Liver (tissue), 9 donors: ENCODE measurements around the gene GNPTG. TPM values are rescaled to one million over a fixed set of nuclear protein-coding genes. Genes with fewer than 3 reads are reported as not detected.

Experiments
- DNase-seq: peaks from one replicate; pipeline ENCODE4 v3.0.0-alpha.2; 2017; ENCODE audit warnings: low spot score
- H3K27ac ChIP-seq, 2 donors: one replicate each; pipeline ENCODE4 v1.7.0; 2013; ENCODE audit warnings: inconsistent platforms in 2 of 2, low read length in 2 of 2, control low read depth in 1 of 2, low read depth in 1 of 2, mild to moderate bottlenecking in 1 of 2
- H3K27me3 ChIP-seq, 4 donors: one replicate each; pipeline versions ENCODE4 v1.6.1 to v1.7.0; 2013; ENCODE audit warnings: low read length in 3 of 4, inconsistent platforms in 1 of 4, mild to moderate bottlenecking in 1 of 4, moderate library complexity in 1 of 4; ENCODE audit not compliant: control insufficient read depth in 4 of 4, insufficient read depth in 4 of 4
- H3K36me3 ChIP-seq, 4 donors: one replicate each; pipeline versions ENCODE4 v1.6.1 to v1.7.0; 2013; ENCODE audit warnings: low read length in 3 of 4, mild to moderate bottlenecking in 3 of 4, low read depth in 1 of 4, moderate library complexity in 1 of 4; ENCODE audit not compliant: control insufficient read depth in 4 of 4, insufficient read depth in 3 of 4
- H3K4me1 ChIP-seq, 4 donors: one replicate each; pipeline versions ENCODE4 v1.6.1 to v1.7.0; 2013; ENCODE audit warnings: low read length in 3 of 4, mild to moderate bottlenecking in 3 of 4, moderate library complexity in 1 of 4; ENCODE audit not compliant: control insufficient read depth in 4 of 4, insufficient read depth in 4 of 4
- H3K4me3 ChIP-seq, 3 donors: one replicate each; pipeline versions ENCODE4 v1.6.1 to v1.7.0; 2013; ENCODE audit warnings: low read length in 3 of 3, control low read depth in 1 of 3, low read depth in 1 of 3, mild to moderate bottlenecking in 1 of 3
- H3K9ac ChIP-seq, 2 donors: one replicate each; pipeline ENCODE4 v1.7.0; 2013; ENCODE audit warnings: low read length in 2 of 2, mild to moderate bottlenecking in 2 of 2, moderate library complexity in 2 of 2, control low read depth in 1 of 2, low read depth in 1 of 2
- H3K9me3 ChIP-seq, 4 donors: one replicate each; pipeline versions ENCODE4 v1.6.1 to v1.7.0; 2013; ENCODE audit warnings: low read length in 3 of 4; ENCODE audit not compliant: control insufficient read depth in 4 of 4
- EGR1 ChIP-seq, 2 donors: IDR thresholded peaks; 2 replicates each; pipeline ENCODE4 v1.6.1; 2016 to 2018; ENCODE audit warnings: antibody characterized with exemption in 2 of 2, low read depth in 2 of 2
- FOXA1 ChIP-seq: IDR thresholded peaks from 2 replicates; pipeline ENCODE4 v1.6.1; 2016; ENCODE audit warnings: antibody characterized with exemption
- FOXA2 ChIP-seq: IDR thresholded peaks from 2 replicates; pipeline ENCODE4 v1.6.1; 2016; ENCODE audit warnings: antibody characterized with exemption
- GABPA ChIP-seq, 2 donors: IDR thresholded peaks in 1 of 2; conservative IDR thresholded peaks in 1 of 2; 2 replicates each; pipeline ENCODE4 v1.6.1; 2016; ENCODE audit warnings: antibody characterized with exemption in 2 of 2, mild to moderate bottlenecking in 1 of 2, moderate library complexity in 1 of 2
- HNF4A ChIP-seq, 2 donors: conservative IDR thresholded peaks; 2 replicates each; pipeline ENCODE4 v1.6.1; 2016; ENCODE audit warnings: antibody characterized with exemption in 2 of 2, mild to moderate bottlenecking in 2 of 2
- HNF4G ChIP-seq: IDR thresholded peaks from 2 replicates; pipeline ENCODE4 v1.6.1; 2016; ENCODE audit warnings: antibody characterized with exemption
- JUND ChIP-seq, 2 donors: IDR thresholded peaks; 2 replicates each; pipeline ENCODE4 v1.6.1; 2016; ENCODE audit warnings: antibody characterized with exemption in 2 of 2
- NR2F2 ChIP-seq: IDR thresholded peaks from 2 replicates; pipeline ENCODE4 v1.6.1; 2016; ENCODE audit warnings: antibody characterized with exemption
- RAD21 ChIP-seq, 2 donors: IDR thresholded peaks; 2 replicates each; pipeline ENCODE4 v1.6.1; 2016; ENCODE audit warnings: antibody characterized with exemption in 2 of 2, mild to moderate bottlenecking in 2 of 2
- RXRA ChIP-seq, 2 donors: IDR thresholded peaks; 2 replicates each; pipeline ENCODE4 v1.6.1; 2017 to 2018; ENCODE audit warnings: antibody characterized with exemption in 2 of 2, mild to moderate bottlenecking in 1 of 2
- SP1 ChIP-seq: IDR thresholded peaks from 2 replicates; pipeline ENCODE4 v1.6.1; 2018; ENCODE audit warnings: antibody characterized with exemption, mild to moderate bottlenecking
- TAF1 ChIP-seq: conservative IDR thresholded peaks from 2 replicates; pipeline ENCODE4 v1.6.1; 2016; ENCODE audit warnings: antibody characterized with exemption, mild to moderate bottlenecking
- YY1 ChIP-seq: IDR thresholded peaks from 2 replicates; pipeline ENCODE4 v1.6.1; 2016; ENCODE audit warnings: antibody characterized with exemption, mild to moderate bottlenecking
- WGBS: extraction: QIAGEN DNeasy Blood & Tissue Kit; methylation state at CpG from one replicate; pipeline ENCODE4 v1.1.7; 2013; 5-methylcytosine and 5-hydroxymethylcytosine counted together
- polyA plus RNA-seq, 2 donors: library from polyadenylated mRNA; stranded (reverse) in 1 of 2; unstranded in 1 of 2; fragments of 200-250 nt in 1 of 2; fragments of >200 nt in 1 of 2; fragmentation: Nextera tagmentation in 1 of 2; extraction: Ambion mirVana in 1 of 2; gene quantifications; one replicate each; pipeline versions ENCODE4 v1.2.1 to v1.2.3, GENCODE V29; 2013 to 2015
- total RNA-seq, 2 donors: library from RNA; depleted of rRNA; stranded (reverse); fragments of >200 nt; gene quantifications; one replicate each; pipeline ENCODE4 v1.2.3, GENCODE V29; 2014
- TF ChIP-seq, protein P1 (sequence below): IDR thresholded peaks from 2 replicates; pipeline ENCODE4 v1.6.1; 2016; ENCODE audit warnings: antibody characterized with exemption, mild to moderate bottlenecking
- TF ChIP-seq, protein P2 (sequence below): IDR thresholded peaks from 2 replicates; pipeline ENCODE4 v1.6.1; 2016; ENCODE audit warnings: antibody characterized with exemption
- TF ChIP-seq, protein P3 (sequence below): IDR thresholded peaks from 2 replicates; pipeline ENCODE4 v1.6.1; 2016; ENCODE audit warnings: antibody characterized with exemption
- TF ChIP-seq, protein P4 (sequence below): IDR thresholded peaks from 2 replicates; pipeline ENCODE4 v1.6.1; 2016; ENCODE audit warnings: antibody characterized with exemption
- TF ChIP-seq, protein P5 (sequence below): fragments of 150-350 bp; IDR thresholded peaks from 2 replicates; pipeline ENCODE4 v1.5.1; 2017; ENCODE audit warnings: improper control_type of control experiment, low read depth, low read length; ENCODE audit not compliant: missing input control
- donor health status: healthy.
- donor health status: healthy.
- donor health status: healthy.
- donor health status: healthy.
- donor health status: healthy.

GNPTG gene
- total and polyA plus RNA-seq, 4 donors: 24.4 to 79.6 (median 41.0) TPM

DNA sequence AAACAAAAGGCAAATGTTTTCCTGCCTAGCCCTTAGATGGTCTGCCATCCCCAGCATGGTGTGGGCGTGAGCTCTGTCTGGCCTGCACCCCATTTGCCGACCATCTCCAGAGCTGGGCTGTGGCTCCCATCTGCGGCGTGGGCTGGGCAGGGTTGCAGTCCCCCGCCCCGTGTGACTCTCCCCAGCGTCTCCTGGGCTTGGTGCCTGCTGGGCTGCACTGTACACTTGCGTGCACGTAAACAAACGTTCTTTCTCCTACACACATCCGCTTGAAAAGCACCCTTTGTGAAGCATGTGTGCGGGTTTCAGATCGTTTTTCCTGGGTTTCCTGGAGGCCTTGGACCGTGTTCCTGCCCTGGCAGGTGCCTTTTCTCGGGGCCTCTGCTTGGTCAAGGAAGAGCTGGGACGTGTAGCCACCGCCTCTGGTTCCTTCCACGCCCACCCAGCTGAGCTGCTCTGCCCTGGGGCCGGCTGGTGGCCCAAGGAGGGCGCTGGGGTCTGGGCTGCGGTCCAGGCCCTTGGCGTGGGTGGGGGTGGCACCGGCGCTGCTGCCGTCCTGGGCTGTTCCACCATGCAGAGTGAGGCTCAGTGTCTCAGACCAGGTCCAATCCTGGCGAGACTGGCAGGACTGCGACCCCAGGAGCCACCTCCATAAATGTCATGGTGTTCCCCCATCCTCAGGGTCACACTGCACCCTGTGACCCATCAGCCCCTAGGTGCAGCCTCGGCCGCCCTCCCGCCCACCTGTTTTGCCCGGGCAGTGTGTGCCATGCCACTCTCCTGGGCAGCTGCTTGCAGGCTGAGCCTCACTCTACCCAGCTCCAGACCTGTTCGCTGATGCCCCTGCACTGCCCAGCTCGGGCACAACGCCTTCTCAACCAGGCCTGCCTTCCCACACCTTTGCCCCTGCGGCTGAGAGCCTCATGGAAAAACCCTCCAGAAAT is 28.2 kb upstream of the GNPTG start (continued):
- no peak for TF ChIP-seq GABPA (IDR thresholded peaks at IDR 0.05 in 1 of 2, conservative IDR thresholded peaks at IDR 0.05 in 1 of 2)
- no peak for TF ChIP-seq HNF4G
- no peak for TF ChIP-seq RXRA (IDR thresholded peaks at IDR 0.05)

DNA sequence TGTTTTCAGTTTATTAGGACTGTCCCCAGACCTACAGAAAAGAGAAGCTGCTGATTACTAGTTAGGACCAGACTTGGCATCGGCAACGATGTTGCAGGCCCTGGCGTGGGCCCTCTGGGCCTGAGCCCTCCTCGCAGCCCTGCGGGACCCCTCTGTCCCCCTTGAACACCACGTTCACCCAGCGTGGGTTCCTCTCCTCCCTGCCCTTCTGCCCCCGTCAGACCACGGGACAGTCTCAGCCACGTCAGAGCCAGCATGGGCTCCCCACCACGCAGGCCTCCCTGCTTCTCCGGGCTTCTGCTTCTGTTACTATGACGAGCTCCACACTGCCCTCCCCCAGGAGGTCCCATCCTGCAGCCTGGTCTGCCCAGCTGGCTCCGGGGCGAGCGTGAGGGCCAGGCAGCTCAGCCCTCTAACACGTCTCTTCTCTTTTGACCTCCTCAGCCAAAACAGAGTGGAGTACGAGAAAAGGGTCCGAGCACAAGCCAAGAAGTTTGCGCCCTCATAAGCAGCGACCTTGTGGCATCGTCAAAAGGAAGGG is 27.4 kb upstream of the GNPTG start:
- no peak for TF ChIP-seq RXRA (IDR thresholded peaks at IDR 0.05)
- no peak for TF ChIP-seq NR2F2
- TF ChIP-seq FOXA2: no peak
- TF ChIP-seq JUND (IDR thresholded peaks at IDR 0.05): no peak
- TF ChIP-seq GABPA (IDR thresholded peaks at IDR 0.05 in 1 of 2, conservative IDR thresholded peaks at IDR 0.05 in 1 of 2): no peak
- TF ChIP-seq, protein P1, sequence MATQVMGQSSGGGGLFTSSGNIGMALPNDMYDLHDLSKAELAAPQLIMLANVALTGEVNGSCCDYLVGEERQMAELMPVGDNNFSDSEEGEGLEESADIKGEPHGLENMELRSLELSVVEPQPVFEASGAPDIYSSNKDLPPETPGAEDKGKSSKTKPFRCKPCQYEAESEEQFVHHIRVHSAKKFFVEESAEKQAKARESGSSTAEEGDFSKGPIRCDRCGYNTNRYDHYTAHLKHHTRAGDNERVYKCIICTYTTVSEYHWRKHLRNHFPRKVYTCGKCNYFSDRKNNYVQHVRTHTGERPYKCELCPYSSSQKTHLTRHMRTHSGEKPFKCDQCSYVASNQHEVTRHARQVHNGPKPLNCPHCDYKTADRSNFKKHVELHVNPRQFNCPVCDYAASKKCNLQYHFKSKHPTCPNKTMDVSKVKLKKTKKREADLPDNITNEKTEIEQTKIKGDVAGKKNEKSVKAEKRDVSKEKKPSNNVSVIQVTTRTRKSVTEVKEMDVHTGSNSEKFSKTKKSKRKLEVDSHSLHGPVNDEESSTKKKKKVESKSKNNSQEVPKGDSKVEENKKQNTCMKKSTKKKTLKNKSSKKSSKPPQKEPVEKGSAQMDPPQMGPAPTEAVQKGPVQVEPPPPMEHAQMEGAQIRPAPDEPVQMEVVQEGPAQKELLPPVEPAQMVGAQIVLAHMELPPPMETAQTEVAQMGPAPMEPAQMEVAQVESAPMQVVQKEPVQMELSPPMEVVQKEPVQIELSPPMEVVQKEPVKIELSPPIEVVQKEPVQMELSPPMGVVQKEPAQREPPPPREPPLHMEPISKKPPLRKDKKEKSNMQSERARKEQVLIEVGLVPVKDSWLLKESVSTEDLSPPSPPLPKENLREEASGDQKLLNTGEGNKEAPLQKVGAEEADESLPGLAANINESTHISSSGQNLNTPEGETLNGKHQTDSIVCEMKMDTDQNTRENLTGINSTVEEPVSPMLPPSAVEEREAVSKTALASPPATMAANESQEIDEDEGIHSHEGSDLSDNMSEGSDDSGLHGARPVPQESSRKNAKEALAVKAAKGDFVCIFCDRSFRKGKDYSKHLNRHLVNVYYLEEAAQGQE: no peak
- TF ChIP-seq EGR1 (IDR thresholded peaks at IDR 0.05; ENCODE audit: low read depth in 2 of 2): no peak
- TF ChIP-seq FOXA1: no peak
- TF ChIP-seq RAD21 (IDR thresholded peaks at IDR 0.05): no peak
- TF ChIP-seq TAF1: no peak
- TF ChIP-seq, protein P2, sequence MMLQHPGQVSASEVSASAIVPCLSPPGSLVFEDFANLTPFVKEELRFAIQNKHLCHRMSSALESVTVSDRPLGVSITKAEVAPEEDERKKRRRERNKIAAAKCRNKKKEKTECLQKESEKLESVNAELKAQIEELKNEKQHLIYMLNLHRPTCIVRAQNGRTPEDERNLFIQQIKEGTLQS: no peak
- no peak for TF ChIP-seq SP1
- TF ChIP-seq, protein P3, sequence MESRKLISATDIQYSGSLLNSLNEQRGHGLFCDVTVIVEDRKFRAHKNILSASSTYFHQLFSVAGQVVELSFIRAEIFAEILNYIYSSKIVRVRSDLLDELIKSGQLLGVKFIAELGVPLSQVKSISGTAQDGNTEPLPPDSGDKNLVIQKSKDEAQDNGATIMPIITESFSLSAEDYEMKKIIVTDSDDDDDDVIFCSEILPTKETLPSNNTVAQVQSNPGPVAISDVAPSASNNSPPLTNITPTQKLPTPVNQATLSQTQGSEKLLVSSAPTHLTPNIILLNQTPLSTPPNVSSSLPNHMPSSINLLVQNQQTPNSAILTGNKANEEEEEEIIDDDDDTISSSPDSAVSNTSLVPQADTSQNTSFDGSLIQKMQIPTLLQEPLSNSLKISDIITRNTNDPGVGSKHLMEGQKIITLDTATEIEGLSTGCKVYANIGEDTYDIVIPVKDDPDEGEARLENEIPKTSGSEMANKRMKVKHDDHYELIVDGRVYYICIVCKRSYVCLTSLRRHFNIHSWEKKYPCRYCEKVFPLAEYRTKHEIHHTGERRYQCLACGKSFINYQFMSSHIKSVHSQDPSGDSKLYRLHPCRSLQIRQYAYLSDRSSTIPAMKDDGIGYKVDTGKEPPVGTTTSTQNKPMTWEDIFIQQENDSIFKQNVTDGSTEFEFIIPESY: no peak
- no peak for TF ChIP-seq HNF4A (conservative IDR thresholded peaks at IDR 0.05)
- TF ChIP-seq HNF4G: no peak
- TF ChIP-seq YY1: no peak
- TF ChIP-seq, protein P4, sequence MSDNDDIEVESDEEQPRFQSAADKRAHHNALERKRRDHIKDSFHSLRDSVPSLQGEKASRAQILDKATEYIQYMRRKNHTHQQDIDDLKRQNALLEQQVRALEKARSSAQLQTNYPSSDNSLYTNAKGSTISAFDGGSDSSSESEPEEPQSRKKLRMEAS: no peak
- TF ChIP-seq, protein P5, sequence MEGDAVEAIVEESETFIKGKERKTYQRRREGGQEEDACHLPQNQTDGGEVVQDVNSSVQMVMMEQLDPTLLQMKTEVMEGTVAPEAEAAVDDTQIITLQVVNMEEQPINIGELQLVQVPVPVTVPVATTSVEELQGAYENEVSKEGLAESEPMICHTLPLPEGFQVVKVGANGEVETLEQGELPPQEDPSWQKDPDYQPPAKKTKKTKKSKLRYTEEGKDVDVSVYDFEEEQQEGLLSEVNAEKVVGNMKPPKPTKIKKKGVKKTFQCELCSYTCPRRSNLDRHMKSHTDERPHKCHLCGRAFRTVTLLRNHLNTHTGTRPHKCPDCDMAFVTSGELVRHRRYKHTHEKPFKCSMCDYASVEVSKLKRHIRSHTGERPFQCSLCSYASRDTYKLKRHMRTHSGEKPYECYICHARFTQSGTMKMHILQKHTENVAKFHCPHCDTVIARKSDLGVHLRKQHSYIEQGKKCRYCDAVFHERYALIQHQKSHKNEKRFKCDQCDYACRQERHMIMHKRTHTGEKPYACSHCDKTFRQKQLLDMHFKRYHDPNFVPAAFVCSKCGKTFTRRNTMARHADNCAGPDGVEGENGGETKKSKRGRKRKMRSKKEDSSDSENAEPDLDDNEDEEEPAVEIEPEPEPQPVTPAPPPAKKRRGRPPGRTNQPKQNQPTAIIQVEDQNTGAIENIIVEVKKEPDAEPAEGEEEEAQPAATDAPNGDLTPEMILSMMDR: no peak
- no peak overlapping the region for H3K9ac ChIP-seq
- DNase-seq: no peak
- no peaks in the 10 kb centered on the region for H3K9me3 ChIP-seq
- no peak overlapping the region for H3K4me3 ChIP-seq
- peaks cover 14 to 50% (median 22%) of the 10 kb centered on the region in 4 donors for H3K36me3 ChIP-seq
- no peak overlapping the region for H3K27ac ChIP-seq
- H3K27me3 ChIP-seq: no peaks in the 10 kb centered on the region
- H3K4me1 ChIP-seq: no peaks in the 10 kb centered on the region
- 91% methylated on average over 22 of the region's 22 CpGs for WGBS
